Pancreas (tissue), 10 donors: ENCODE data around the gene TMEM128. TPM values are rescaled to one million over a fixed set of nuclear protein-coding genes. Genes with fewer than 3 reads are reported as not detected.

ENCODE experiments used
- ATAC-seq, 4 donors: fragments of 200-7000 bp; cut with Tn5 transposase; one replicate each; pipeline versions ENCODE4 v1.8.0 to v1.9.1; 2020; ENCODE audit warnings: mild to moderate bottlenecking in 4 of 4, moderate library complexity in 4 of 4
- DNase-seq, 6 donors: peaks; one replicate each; pipeline ENCODE4 v3.0.0-alpha.2; 2020
- FAIRE-seq: peaks from 2 replicates; lab custom pipeline; 2012; peaks lifted over from hg19 to GRCh38; lab: Jason Lieb, UNC
- H3K27ac ChIP-seq, 4 donors: fragments of 200-600 bp; sonication (generic); 1 replicate in 3 of 4; 2 replicates in 1 of 4; pipeline versions ENCODE4 v1.5.0 to v1.8.0; 2020
- H3K27me3 ChIP-seq, 4 donors: fragments of 200-600 bp; one replicate each; pipeline ENCODE4 v1.8.0; 2021
- H3K36me3 ChIP-seq, 3 donors: fragments of 200-600 bp; sonication (generic) in 1 of 3; one replicate each; pipeline versions ENCODE4 v1.5.0 to v1.8.0; 2020 to 2021
- H3K4me1 ChIP-seq, 3 donors: fragments of 200-600 bp; one replicate each; pipeline ENCODE4 v1.8.0; 2021
- H3K4me3 ChIP-seq, 4 donors: fragments of 200-600 bp; sonication (generic) in 2 of 4; one replicate each; pipeline versions ENCODE4 v1.5.0 to v1.8.0; 2020 to 2021
- H3K9me3 ChIP-seq, 4 donors: fragments of 200-600 bp; one replicate each; pipeline ENCODE4 v1.8.0; 2021
- CTCF ChIP-seq, 4 donors: fragments of 200-600 bp; sonication (generic) in 3 of 4; IDR thresholded peaks; one replicate each; pipeline versions ENCODE4 v1.5.0 to v1.8.0; 2021; ENCODE audit warnings: antibody characterized with exemption in 4 of 4
- WGBS, 2 donors: extraction: QIAGEN DNeasy Blood & Tissue Kit; methylation state at CpG; one replicate each; pipeline ENCODE4 v1.1.7; 2013; 5-methylcytosine and 5-hydroxymethylcytosine counted together
- intact Hi-C, 3 donors: fragments of 100-400 bp; cut with DNase I; formaldehyde crosslinking; loops; one replicate each; pipeline versions ENCODE4 v1.11.1 to v1.14.2; 2022
- polyA plus RNA-seq, 2 donors: library from polyadenylated mRNA; stranded (reverse); fragments of 200-250 nt; gene quantifications; one replicate each; pipeline ENCODE4 v1.2.3, GENCODE V29; 2013
- total RNA-seq, 6 donors: library from RNA; stranded (reverse); fragmentation: NEBNext Ultra II Directional in 4 of 6; extraction: Animal tissue kit (Norgen Biotek cat#: 25700) in 4 of 6; gene quantifications; one replicate each; pipeline versions ENCODE4 v1.2.1 to v1.2.4, GENCODE V29; 2021 to 2023
- donor health status: healthy with polysubstance abuse.
- donor health status: DM: no; HTN: no; CAD: no; lungs with moderate emphysema.
- donor health status: DM: no; HTN: no; CAD: no.
- donor health status: control.
- donor health status: control.
- donor health status: Bipolar disorder and iron deficiency.
- donor health status: DM: yes; HTN: yes; CAD: no.
- donor health status: DM: no; HTN: no; CAD: no.
- donor health status: DM: no; HTN: no; CAD: no.
- donor health status: DM: yes; HTN: yes; CAD: no.

TMEM128 gene
- total and polyA plus RNA-seq, 8 donors: 6.5 to 23.3 (median 9.0) TPM

- FAIRE-seq: no peak
- Histone ChIP-seq H3K4me3 (no peak overlapping the region), H3K27me3 (no peaks in the 10 kb centered on the region), H3K27ac (no peak overlapping the region), H3K9me3 (no peaks in the 10 kb centered on the region), H3K36me3 (peaks cover 0 to 48% (median 17%) of the 10 kb centered on the region in 3 donors), H3K4me1 (no peaks in the 10 kb centered on the region)
- intact Hi-C loops: no loop called here
- no peak for ATAC-seq
- no peak for TF ChIP-seq CTCF (IDR thresholded peaks at IDR 0.05)
- 66 to 70% methylated on average over 6 of the region's 6 CpGs for WGBS, 2 donors
- no peak for DNase-seq
Measured at GRCh38 chr4:4277531-4277930, 29.5 kb upstream of the TMEM128 start.

- Histone ChIP-seq H3K36me3 (peaks cover 0 to 23% (median 14%) of the 10 kb centered on the region in 3 donors), H3K27me3 (no peaks in the 10 kb centered on the region), H3K4me1 (no peaks in the 10 kb centered on the region), H3K27ac (no peak overlapping the region), H3K4me3 (no peak overlapping the region), H3K9me3 (no peaks in the 10 kb centered on the region)
- ATAC-seq (no peak), DNase-seq (no peak), FAIRE-seq (no peak)
- intact Hi-C loops: no loop called here
- 91 to 93% methylated on average over 14 of the region's 14 CpGs for WGBS, 2 donors
- no peak for TF ChIP-seq CTCF (IDR thresholded peaks at IDR 0.05)
Measured at GRCh38 chr4:4274226-4274625, 26.2 kb upstream of the TMEM128 start.

- DNase-seq (no peak), ATAC-seq (no peak), FAIRE-seq (no peak)
- H3K36me3 ChIP-seq: peaks cover 0 to 15% (median 14%) of the 10 kb centered on the region in 3 donors
- no peaks in the 10 kb centered on the region for H3K9me3 ChIP-seq
- no peak overlapping the region for H3K27ac ChIP-seq
- no peak for TF ChIP-seq CTCF (IDR thresholded peaks at IDR 0.05)
- no peak overlapping the region for H3K4me3 ChIP-seq
- no peaks in the 10 kb centered on the region for H3K27me3 ChIP-seq
- H3K4me1 ChIP-seq: no peaks in the 10 kb centered on the region
- WGBS, 2 donors: 74 to 87% methylated on average over 10 of the region's 10 CpGs
- intact Hi-C loops: no loop called here
Measured at GRCh38 chr4:4271912-4272311, 23.9 kb upstream of the TMEM128 start.

- Histone ChIP-seq H3K4me3 (no peak overlapping the region), H3K27me3 (no peaks in the 10 kb centered on the region), H3K4me1 (no peaks in the 10 kb centered on the region), H3K36me3 (peaks cover 0 to 15% (median 14%) of the 10 kb centered on the region in 3 donors), H3K27ac (no peak overlapping the region), H3K9me3 (no peaks in the 10 kb centered on the region)
- ATAC-seq: no peak
- WGBS, 2 donors: 80 to 89% methylated on average over 4 of the region's 4 CpGs
- intact Hi-C loops: no loop called here
- DNase-seq: no peak
- no peak for TF ChIP-seq CTCF (IDR thresholded peaks at IDR 0.05)
- FAIRE-seq: no peak
Measured at GRCh38 chr4:4270529-4270928, 22.5 kb upstream of the TMEM128 start.

GRCh38 chr4:4269856-4270255, 21.8 kb upstream of the TMEM128 start:
- H3K27ac ChIP-seq: no peak overlapping the region
- FAIRE-seq (no peak), ATAC-seq (peak in 1 of 4 donors; percentile 45), DNase-seq (no peak)
- intact Hi-C loops: no loop called here
- no peak for TF ChIP-seq CTCF (IDR thresholded peaks at IDR 0.05)
- H3K36me3 ChIP-seq: peaks cover 0 to 14% (median 14%) of the 10 kb centered on the region in 3 donors
- no peaks in the 10 kb centered on the region for H3K4me1 ChIP-seq
- H3K4me3 ChIP-seq: no peak overlapping the region
- H3K27me3 ChIP-seq: no peaks in the 10 kb centered on the region
- 89% methylated on average over 4 of the region's 4 CpGs for WGBS, 2 donors
- H3K9me3 ChIP-seq: no peaks in the 10 kb centered on the region
